DND-41 (cell line): ENCODE results near the gene KRT86.

ENCODE experiments used
- EZH2 ChIP-seq: IDR thresholded peaks from 3 replicates; pipeline ENCODE4 v1.6.1; 2012; ENCODE audit warnings: borderline replicate concordance, low read depth, mild to moderate bottlenecking, moderate library complexity, low read length, inconsistent platforms; ENCODE audit not compliant: severe bottlenecking
- TF ChIP-seq, protein P1 (sequence below): IDR thresholded peaks from 2 replicates; pipeline ENCODE4 v1.5.1; 2012; ENCODE audit warnings: borderline replicate concordance, low read length, moderate library complexity, mild to moderate bottlenecking; ENCODE audit not compliant: poor library complexity, severe bottlenecking; ENCODE audit errors: extremely low read depth

DNA sequence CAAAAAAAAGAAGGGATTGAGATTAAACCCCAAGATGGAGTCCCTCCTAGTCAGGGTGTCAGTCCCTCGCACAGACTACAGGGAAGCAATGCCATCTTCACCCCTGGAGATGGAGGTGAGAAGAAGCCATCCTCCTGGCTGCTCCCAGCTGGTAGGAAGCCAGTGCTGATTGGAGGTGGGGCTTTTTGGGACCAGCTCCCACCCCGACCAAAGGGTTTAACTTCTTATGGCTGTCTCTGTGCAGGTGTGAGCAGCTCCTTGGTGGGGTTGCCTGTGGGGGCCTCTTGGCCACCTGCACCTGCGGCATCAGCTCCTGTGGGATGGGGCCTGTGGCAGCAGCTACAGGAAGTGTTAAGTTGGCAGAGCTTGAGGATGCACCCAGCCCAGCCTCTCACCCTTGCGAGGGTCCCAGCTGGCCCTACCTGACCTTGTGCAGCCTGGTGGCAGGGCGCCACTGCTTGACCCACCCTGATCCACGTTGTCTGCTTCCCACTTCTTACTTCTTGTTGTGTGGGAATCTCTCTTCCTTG, 3.8 kb upstream of the KRT86 start:
- TF ChIP-seq, protein P1, sequence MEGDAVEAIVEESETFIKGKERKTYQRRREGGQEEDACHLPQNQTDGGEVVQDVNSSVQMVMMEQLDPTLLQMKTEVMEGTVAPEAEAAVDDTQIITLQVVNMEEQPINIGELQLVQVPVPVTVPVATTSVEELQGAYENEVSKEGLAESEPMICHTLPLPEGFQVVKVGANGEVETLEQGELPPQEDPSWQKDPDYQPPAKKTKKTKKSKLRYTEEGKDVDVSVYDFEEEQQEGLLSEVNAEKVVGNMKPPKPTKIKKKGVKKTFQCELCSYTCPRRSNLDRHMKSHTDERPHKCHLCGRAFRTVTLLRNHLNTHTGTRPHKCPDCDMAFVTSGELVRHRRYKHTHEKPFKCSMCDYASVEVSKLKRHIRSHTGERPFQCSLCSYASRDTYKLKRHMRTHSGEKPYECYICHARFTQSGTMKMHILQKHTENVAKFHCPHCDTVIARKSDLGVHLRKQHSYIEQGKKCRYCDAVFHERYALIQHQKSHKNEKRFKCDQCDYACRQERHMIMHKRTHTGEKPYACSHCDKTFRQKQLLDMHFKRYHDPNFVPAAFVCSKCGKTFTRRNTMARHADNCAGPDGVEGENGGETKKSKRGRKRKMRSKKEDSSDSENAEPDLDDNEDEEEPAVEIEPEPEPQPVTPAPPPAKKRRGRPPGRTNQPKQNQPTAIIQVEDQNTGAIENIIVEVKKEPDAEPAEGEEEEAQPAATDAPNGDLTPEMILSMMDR: no peak
- TF ChIP-seq EZH2: no peak
